SK-N-SH (cell line): ENCODE data around the gene SPG21.

Experiments
- CHD2 ChIP-seq: fragments of 150-350 bp; IDR thresholded peaks from 2 replicates; pipeline ENCODE4 v1.6.1; 2018; ENCODE audit warnings: low read length; ENCODE audit not compliant: partially characterized antibody
- CTCF ChIP-seq: fragments of 200-600 bp; sonication (generic); IDR thresholded peaks from 2 replicates; pipeline ENCODE4 v1.6.1; 2017; ENCODE audit warnings: antibody characterized with exemption, mild to moderate bottlenecking, moderate library complexity
- EP300 ChIP-seq, 2 experiments: IDR thresholded peaks; 2 replicates each; pipeline versions ENCODE4 v1.4.0 to v1.6.1; 2012; ENCODE audit warnings: borderline replicate concordance in 1 of 2, low read depth in 1 of 2, low read length in 1 of 2
- EZH2phosphoT487 ChIP-seq: fragments of 200-600 bp; sonication (generic); IDR thresholded peaks from 2 replicates; pipeline ENCODE4 v1.6.1; 2017; ENCODE audit warnings: low read depth, mixed run types, mild to moderate bottlenecking, antibody characterized with exemption, moderate library complexity, borderline replicate concordance
- FOXJ3 ChIP-seq: sonication (generic); formaldehyde crosslinking; IDR thresholded peaks from 2 replicates; pipeline ENCODE4 v1.5.1; 2020; ENCODE audit warnings: mild to moderate bottlenecking, missing genetic modification reagents
- PBX3 ChIP-seq: IDR thresholded peaks from 2 replicates; pipeline ENCODE4; 2012
- POLR2AphosphoS5 ChIP-seq: IDR thresholded peaks from 2 replicates; pipeline ENCODE4 v1.6.1; 2012; ENCODE audit warnings: low read depth, low read length
- RAD21 ChIP-seq: IDR thresholded peaks from 2 replicates; pipeline ENCODE4 v1.6.1; 2012; ENCODE audit warnings: mild to moderate bottlenecking, low read length
- REST ChIP-seq: IDR thresholded peaks from 2 replicates; pipeline ENCODE4 v1.6.1; 2012; ENCODE audit warnings: mild to moderate bottlenecking, low read depth, low read length, moderate library complexity
- SMC3 ChIP-seq: IDR thresholded peaks from 2 replicates; pipeline ENCODE4 v1.6.1; 2012; ENCODE audit warnings: low read depth, low read length, improper control_type of control experiment
- TAF1 ChIP-seq: IDR thresholded peaks from 2 replicates; pipeline ENCODE4 v1.6.1; 2012; ENCODE audit warnings: low read depth, mild to moderate bottlenecking, low read length, moderate library complexity, borderline replicate concordance
- TEAD4 ChIP-seq: IDR thresholded peaks from 2 replicates; pipeline ENCODE4 v1.4.0; 2012; ENCODE audit warnings: mild to moderate bottlenecking, borderline replicate concordance; ENCODE audit not compliant: insufficient read depth
- USF2 ChIP-seq: fragments of 150-350 bp; IDR thresholded peaks from 2 replicates; pipeline ENCODE4 v1.6.1; 2017; ENCODE audit warnings: antibody characterized with exemption, low read length, low read depth, borderline replicate concordance
- ZBTB33 ChIP-seq: IDR thresholded peaks from 2 replicates; pipeline ENCODE4 v1.4.0; 2012; ENCODE audit warnings: low read depth, borderline replicate concordance

GRCh38 chr15:64917211-64917610 is 72.5 kb downstream of the SPG21 start:
- no peak for TF ChIP-seq POLR2AphosphoS5
- TF ChIP-seq EP300 (IDR thresholded peaks at IDR 0.05; ENCODE audit: borderline replicate concordance in 1 of 2, low read depth in 1 of 2, low read length in 1 of 2), result no peak
- no peak for TF ChIP-seq CTCF
- TF ChIP-seq USF2, result no peak
- TF ChIP-seq TAF1, result no peak
- no peak for TF ChIP-seq SMC3
- TF ChIP-seq EZH2phosphoT487, result no peak
- TF ChIP-seq REST, result no peak
- no peak for TF ChIP-seq FOXJ3 (CRISPR knock-in tag)
- TF ChIP-seq ZBTB33, result no peak
- TF ChIP-seq RAD21, result no peak
- TF ChIP-seq CHD2, result no peak
- no peak for TF ChIP-seq PBX3
- no peak for TF ChIP-seq TEAD4
